Keratinocyte (primary cell): ENCODE results near the gene PLCZ1. TPM values are rescaled to one million over a fixed set of nuclear protein-coding genes. Genes with fewer than 3 reads are reported as not detected.

Experiments used
- DNase-seq: peaks from one replicate; pipeline ENCODE4 v3.0.0-alpha.2; 2011; ENCODE audit warnings: low read depth, missing footprints, low spot score
- FAIRE-seq: peaks from 2 replicates; lab custom pipeline; 2011; peaks lifted over from hg19 to GRCh38; lab: Jason Lieb, UNC
- H2AFZ ChIP-seq: 2 replicates; pipeline ENCODE4 v1.6.0; 2012; ENCODE audit warnings: low read length, control low read depth, inconsistent platforms; ENCODE audit not compliant: control insufficient read depth
- H3K27ac ChIP-seq: 2 replicates; pipeline ENCODE4 v1.5.1; 2011; ENCODE audit warnings: low read length; ENCODE audit not compliant: control insufficient read depth, insufficient read depth
- H3K27me3 ChIP-seq: 3 replicates; pipeline ENCODE4 v1.6.0; 2011; ENCODE audit warnings: low read length; ENCODE audit not compliant: control insufficient read depth, insufficient read depth; ENCODE audit errors: extremely low read depth
- H3K36me3 ChIP-seq, 2 experiments: 2 replicates in 1 of 2; 3 replicates in 1 of 2; pipeline ENCODE4 v1.5.1; 2011; ENCODE audit warnings: low read length in 2 of 2, mild to moderate bottlenecking in 1 of 2; ENCODE audit not compliant: control insufficient read depth in 2 of 2, insufficient read depth in 2 of 2; ENCODE audit errors: extremely low read depth in 1 of 2
- H3K4me1 ChIP-seq: 3 replicates; pipeline ENCODE4 v1.5.1; 2011; ENCODE audit warnings: low read length; ENCODE audit not compliant: control insufficient read depth, insufficient read depth; ENCODE audit errors: extremely low read depth
- H3K4me2 ChIP-seq: 3 replicates; pipeline ENCODE4 v1.6.0; 2011; ENCODE audit warnings: low read depth, low read length; ENCODE audit not compliant: control insufficient read depth, insufficient read depth; ENCODE audit errors: extremely low read depth
- H3K4me3 ChIP-seq, 3 experiments: fragments of 200-600 bp in 1 of 3; sonication (generic) in 1 of 3; 2 replicates in 2 of 3; 3 replicates in 1 of 3; pipeline ENCODE4 v1.5.1; 2011 to 2016; ENCODE audit warnings: low read length in 3 of 3, mild to moderate bottlenecking in 3 of 3, control low read depth in 2 of 3, inconsistent platforms in 1 of 3, low read depth in 1 of 3, mixed read lengths in 1 of 3, mixed run types in 1 of 3, moderate library complexity in 1 of 3; ENCODE audit not compliant: control insufficient read depth in 2 of 3, insufficient read depth in 2 of 3; ENCODE audit errors: extremely low read depth in 1 of 3
- H3K79me2 ChIP-seq: 2 replicates; pipeline ENCODE4 v1.6.0; 2012; ENCODE audit warnings: low read length; ENCODE audit not compliant: control insufficient read depth, insufficient read depth
- H3K9ac ChIP-seq: 3 replicates; pipeline ENCODE4 v1.6.0; 2011; ENCODE audit warnings: low read length; ENCODE audit not compliant: control insufficient read depth, insufficient read depth; ENCODE audit errors: extremely low read depth
- H3K9me1 ChIP-seq: 3 replicates; pipeline ENCODE4 v1.6.0; 2011; ENCODE audit warnings: low read length; ENCODE audit not compliant: control insufficient read depth, insufficient read depth; ENCODE audit errors: extremely low read depth
- H3K9me3 ChIP-seq: 2 replicates; pipeline ENCODE4 v1.5.1; 2012; ENCODE audit warnings: low read depth, low read length; ENCODE audit not compliant: control insufficient read depth
- H4K20me1 ChIP-seq: 3 replicates; pipeline ENCODE4 v1.6.0; 2011; ENCODE audit warnings: low read length; ENCODE audit not compliant: control insufficient read depth, insufficient read depth; ENCODE audit errors: extremely low read depth
- CTCF ChIP-seq, 3 experiments: IDR thresholded peaks in 1 of 3; conservative IDR thresholded peaks in 1 of 3; optimal IDR thresholded peaks in 1 of 3; 2 replicates in 2 of 3; 3 replicates in 1 of 3; pipeline versions ENCODE3 to v1.5.1; 2011; ENCODE audit warnings: low read length in 3 of 3, mild to moderate bottlenecking in 3 of 3, moderate library complexity in 2 of 3, control low read depth in 1 of 3, inconsistent platforms in 1 of 3; ENCODE audit not compliant: insufficient read depth in 2 of 3; ENCODE audit errors: extremely low read depth in 1 of 3
- EZH2 ChIP-seq: IDR thresholded peaks from one replicate; pipeline ENCODE4 v1.6.1; 2012; ENCODE audit warnings: inconsistent platforms, mild to moderate bottlenecking, low read length, moderate library complexity
- dilution Hi-C: fragments of 300-500 bp; cut with MboI; formaldehyde crosslinking; loops from one replicate; pipeline ENCODE4 v1.7.0; 2020; ENCODE audit warnings: low sequenced_read_pairs; ENCODE audit not compliant: extremely low pct_ligation_motif_present
- polyA plus RNA-seq, 5 experiments: library from polyadenylated mRNA; depleted of rRNA in 3 of 5; stranded (reverse) in 3 of 5; stranded (forward) in 1 of 5; unstranded in 1 of 5; fragments of >200 nt; gene quantifications; 1 replicate in 1 of 5; 2 replicates in 3 of 5; 3 replicates in 1 of 5; pipeline versions ENCODE4 v1.2.1 to v1.2.3, GENCODE V29; 2011 to 2012; ENCODE audit warnings: missing spikeins in 2 of 5, low read depth in 1 of 5, low replicate concordance in 1 of 5

The PLCZ1 gene
- polyA plus RNA-seq, 1 donor (not counting 4 experiments of a cell fraction or from before 2014, with no cell fraction given) = 0.62 TPM

DNA sequence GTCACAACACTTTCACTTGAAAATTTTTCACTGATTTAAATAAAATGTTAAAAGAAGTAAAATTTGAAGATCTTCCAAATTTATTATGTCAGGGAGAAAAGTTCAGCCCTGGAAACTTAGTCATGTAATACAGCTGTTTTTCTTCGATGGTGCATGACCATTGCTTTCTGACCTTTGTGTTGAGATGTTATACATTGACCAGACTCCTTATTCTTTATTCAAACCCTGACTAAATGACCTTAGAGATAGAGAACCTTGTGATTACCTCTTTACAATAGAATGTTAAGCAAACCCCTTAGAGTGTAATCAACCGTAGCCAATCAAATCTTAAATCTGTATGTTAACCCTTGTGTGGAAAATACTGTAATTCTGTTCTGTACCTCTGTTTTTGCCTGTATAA lies 34.5 kb downstream of the PLCZ1 start:
- H3K4me1 ChIP-seq = no peaks in the 10 kb centered on the region
- H3K9me1 ChIP-seq = no peaks in the 10 kb centered on the region
- H3K79me2 ChIP-seq = no peaks in the 10 kb centered on the region
- TF ChIP-seq EZH2 (no peak), CTCF (optimal IDR thresholded peaks at IDR 0.05 in 1 of 3, IDR thresholded peaks at IDR 0.05 in 1 of 3, conservative IDR thresholded peaks at IDR 0.05 in 1 of 3; ENCODE audit: extremely low read depth in 1 of 3, insufficient read depth in 2 of 3, low read length in 3 of 3) (no peak)
- no peaks in the 10 kb centered on the region for H3K9me3 ChIP-seq
- no peaks in the 10 kb centered on the region for H4K20me1 ChIP-seq
- no peak for FAIRE-seq
- no peak overlapping the region for H3K4me3 ChIP-seq
- DNase-seq = no peak
- no peak overlapping the region for H3K9ac ChIP-seq
- H3K36me3 ChIP-seq = no peaks in the 10 kb centered on the region
- H3K27ac ChIP-seq = no peak overlapping the region
- no peak overlapping the region for H3K4me2 ChIP-seq
- no peaks in the 10 kb centered on the region for H3K27me3 ChIP-seq
- dilution Hi-C loops = no loop called here
- no peak overlapping the region for H2AFZ ChIP-seq

DNA sequence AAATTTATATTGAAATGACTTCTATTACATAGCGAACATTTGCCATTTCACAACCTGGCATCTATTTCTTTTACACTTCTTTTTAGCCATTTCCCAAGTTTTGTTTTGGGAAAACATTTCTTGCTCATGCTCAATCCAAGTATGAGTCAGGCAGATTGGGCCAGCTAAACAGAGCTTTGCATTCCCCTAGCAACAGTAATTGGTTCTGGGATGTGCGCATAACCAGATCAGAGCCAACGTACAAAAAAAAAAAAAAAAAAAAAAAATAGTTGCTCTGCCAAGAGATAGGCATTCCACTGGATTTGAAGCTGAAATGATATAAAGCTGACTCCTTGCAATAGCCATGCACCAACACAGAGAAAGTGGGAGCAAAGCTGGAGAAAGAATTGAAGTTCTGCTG lies 37.5 kb downstream of the PLCZ1 start:
- Histone ChIP-seq H3K36me3 (no peaks in the 10 kb centered on the region), H3K4me1 (peaks cover 11% of the 10 kb centered on the region), H3K4me3 (no peak overlapping the region), H3K27me3 (no peaks in the 10 kb centered on the region), H4K20me1 (no peaks in the 10 kb centered on the region), H3K9me3 (no peaks in the 10 kb centered on the region), H3K9ac (no peak overlapping the region), H3K9me1 (no peaks in the 10 kb centered on the region), H3K27ac (no peak overlapping the region), H3K4me2 (no peak overlapping the region), H3K79me2 (no peaks in the 10 kb centered on the region), H2AFZ (no peak overlapping the region)
- TF ChIP-seq EZH2 = no peak
- no peak for TF ChIP-seq CTCF (optimal IDR thresholded peaks at IDR 0.05 in 1 of 3, IDR thresholded peaks at IDR 0.05 in 1 of 3, conservative IDR thresholded peaks at IDR 0.05 in 1 of 3; ENCODE audit: extremely low read depth in 1 of 3, insufficient read depth in 2 of 3, low read length in 3 of 3)
- dilution Hi-C loops = no loop called here
- FAIRE-seq (peak; percentile 67), DNase-seq (peak; percentile 40)
